Eye (tissue), 1 donor: ENCODE results near the gene MYH10.

Experiments
- DNase-seq: peaks from one replicate; pipeline ENCODE4 v3.0.0-alpha.2; 2015

MYH10 gene

GRCh38 chr17:8647956-8648355 lies 17.4 kb upstream of the MYH10 start:
- DNase-seq: no peak

- no peak for DNase-seq
Observed at GRCh38 chr17:8647202-8647601, 16.7 kb upstream of the MYH10 start.

DNA sequence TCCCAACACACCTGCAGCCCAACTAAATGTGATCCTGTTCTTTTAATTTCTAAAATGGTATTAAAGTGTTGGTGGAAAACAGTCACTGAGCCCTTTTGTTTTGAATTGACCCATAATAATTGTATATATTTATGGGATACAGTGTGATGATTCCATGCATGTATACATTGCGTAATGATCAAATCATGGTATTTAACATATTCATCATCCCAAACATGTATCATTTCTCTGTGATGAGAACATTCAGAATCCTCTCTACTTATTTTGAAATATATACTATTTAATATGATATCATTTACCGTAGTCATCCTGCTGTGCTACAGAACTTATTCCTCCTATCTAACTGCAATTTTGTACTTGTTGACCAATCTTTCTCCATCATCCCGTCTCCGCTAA lies 14.0 kb upstream of the MYH10 start:
- no peak for DNase-seq

DNA sequence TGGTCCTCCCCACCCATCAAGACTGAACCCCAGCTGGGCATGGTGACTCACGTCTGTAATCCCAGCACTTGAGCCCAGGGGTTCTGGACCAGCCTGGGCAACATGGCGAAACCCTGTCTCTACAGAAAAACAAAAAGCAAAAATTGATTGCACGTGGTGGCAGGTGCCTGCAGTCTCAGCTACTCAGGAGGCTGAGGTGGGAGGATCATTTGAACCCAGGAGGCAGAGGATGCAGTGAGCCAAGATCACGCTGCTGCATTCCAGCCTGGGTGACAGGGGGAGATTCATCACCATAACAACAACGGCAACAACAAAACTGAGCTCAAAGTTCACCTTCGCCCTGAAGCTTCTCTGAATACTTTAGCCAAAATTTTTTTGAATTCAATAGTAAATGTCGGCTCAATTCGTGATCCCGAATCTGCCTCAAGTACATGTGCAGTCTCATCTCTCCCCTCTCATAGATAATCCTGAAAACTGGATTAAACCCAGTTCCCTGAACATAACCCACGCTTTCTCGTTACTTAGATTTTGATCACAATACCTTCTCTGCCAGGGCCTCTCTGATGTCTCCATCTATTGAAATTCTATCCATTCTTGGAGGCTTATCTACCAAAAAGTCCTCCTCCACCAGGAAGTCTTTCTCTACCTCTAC lies 13.5 kb upstream of the MYH10 start:
- DNase-seq: no peak

GRCh38 chr17:8639709-8640108 lies 9.2 kb upstream of the MYH10 start:
- no peak for DNase-seq

DNA sequence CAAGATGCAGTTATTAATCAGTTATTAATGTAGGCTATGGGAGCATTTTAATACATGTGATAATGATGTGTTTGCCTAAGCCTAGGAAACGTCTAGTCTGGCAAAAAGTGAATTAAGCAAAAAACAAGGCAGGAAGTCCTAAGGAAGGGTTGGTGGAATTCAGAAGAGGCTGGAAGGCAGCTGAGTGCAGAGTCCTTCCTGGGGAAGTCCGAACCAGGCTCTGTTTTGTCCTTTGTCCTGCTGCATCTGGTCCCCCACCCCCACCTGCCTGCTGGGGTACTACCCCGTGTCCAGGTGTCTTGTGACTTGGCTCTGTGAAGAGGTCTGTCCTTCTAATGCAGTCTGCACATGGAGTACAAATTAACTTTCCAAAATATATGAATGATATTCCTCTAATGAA lies 1.5 kb upstream of the MYH10 start:
- peak; percentile 19 for DNase-seq

DNA sequence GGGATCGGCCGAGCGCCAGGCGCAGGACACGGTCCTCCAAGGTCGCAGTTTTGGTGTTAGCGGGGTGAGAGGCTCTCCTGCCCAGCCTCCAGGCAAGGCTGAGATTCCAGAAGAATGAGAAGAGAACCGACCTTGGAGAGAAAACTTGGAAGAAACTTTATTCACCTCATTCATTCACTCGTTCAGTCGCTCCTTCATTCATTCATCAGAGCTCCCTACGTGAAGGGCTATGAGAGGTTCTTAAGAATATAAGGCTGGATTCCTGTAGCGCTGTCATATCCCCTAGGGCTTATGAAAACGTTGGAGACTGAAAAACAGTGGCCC lies 991 bp upstream of the MYH10 start:
- DNase-seq: no peak

DNA sequence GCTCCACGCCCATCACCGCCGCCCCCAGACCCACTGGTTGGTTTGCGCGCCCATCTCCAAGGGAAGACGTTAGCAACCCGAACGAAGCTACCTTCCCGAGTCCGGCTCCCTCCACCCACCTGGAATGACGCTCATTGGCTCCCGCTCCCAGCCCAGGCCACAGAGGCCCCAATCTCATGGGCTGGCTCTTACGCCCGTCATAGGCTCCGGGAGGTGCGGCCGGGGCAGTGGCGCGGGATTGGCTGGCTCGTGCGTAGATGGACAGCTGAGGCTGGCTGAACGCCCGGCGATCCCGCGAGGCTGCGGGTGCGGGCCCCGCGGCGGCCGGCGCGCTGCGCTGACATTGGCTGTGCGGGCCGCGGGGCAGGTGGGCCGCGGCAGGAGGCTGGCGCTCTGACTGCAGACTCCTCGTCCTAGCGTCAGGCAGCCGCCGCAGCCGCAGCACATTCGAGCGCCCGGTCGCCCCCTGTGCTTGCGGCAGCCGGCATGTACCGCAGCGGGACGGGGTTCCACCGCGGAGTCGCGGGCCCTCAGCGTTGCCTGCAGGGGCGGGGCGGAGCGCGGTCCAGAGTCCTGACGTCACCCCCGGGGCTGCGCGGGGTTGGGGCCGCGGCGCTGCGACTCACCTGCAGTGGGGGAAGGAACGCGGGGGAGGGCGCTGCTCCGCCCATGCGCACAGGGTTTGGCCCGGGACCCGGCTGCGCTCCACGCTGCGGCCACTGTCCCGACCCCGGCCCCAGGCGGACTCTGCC lies 453 bp upstream of the MYH10 start:
- DNase-seq: peak; percentile 100

- DNase-seq: peak; percentile 82
Observed at GRCh38 chr17:8629371-8630226, 926 bp downstream of the MYH10 start.

DNA sequence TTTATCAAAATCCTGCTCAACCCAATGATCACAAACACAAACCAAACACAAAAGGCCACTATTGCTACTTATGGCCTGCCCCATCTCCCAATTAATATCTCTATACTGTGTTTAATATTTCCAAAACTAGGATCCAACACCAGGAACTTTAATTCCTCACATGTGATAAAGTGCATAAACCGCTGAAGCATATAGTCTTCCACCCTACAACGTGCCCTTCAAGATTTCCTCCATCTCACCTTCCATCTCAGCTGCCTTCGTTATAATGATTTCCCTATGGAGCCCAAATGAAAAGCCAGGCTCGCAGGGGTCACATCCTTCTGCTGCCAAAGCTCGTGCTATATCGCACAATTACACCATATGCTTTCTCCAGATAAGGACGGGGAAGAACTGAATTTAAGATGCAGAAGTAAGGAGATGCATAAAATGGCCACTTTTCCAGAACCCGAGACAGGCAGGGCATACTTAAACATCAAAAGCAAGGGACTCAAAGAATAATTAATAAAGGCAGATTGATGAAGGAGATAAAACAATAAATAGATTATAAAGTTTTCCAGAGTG lies 1.8 kb downstream of the MYH10 start:
- DNase-seq: peak; percentile 70

DNA sequence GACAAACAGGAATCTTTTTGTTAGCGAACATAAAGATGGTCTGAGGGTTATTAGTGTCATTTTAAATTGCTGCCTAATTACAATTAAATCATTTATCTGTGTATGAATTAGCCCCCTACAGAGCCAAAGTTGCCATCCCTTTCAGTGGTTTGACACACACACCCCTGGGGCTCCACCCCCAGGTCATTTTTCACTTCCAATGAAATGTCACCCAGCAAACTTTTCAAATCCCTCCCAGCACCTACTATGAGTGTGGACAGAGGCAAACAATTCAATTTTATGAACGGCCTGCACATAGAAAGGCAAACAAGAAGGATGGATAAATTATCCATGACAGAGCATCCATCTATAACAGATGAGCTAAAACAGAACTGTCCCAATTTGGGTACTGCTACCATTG lies 2.4 kb downstream of the MYH10 start:
- DNase-seq: no peak

DNA sequence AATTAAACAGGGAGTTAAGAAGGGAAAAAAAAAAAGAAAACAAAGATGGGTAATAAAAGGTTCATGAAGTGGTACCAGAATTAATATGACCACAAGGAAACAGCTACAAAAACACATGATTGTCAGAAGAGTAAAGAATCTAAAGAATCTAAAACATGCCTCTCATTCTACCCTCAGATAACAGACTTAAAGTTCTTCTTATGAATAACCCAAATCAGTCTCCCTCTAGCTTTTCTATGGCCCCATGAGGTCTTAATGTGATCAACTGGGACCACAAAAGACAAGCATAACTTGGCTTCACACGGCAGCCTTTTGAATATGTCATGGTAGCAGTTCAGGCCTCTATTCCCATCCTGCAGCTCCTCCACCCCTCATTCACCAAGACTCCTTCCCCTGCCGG lies 6.9 kb downstream of the MYH10 start:
- no peak for DNase-seq

GRCh38 chr17:8622191-8622590 lies 8.3 kb downstream of the MYH10 start:
- DNase-seq: no peak

DNA sequence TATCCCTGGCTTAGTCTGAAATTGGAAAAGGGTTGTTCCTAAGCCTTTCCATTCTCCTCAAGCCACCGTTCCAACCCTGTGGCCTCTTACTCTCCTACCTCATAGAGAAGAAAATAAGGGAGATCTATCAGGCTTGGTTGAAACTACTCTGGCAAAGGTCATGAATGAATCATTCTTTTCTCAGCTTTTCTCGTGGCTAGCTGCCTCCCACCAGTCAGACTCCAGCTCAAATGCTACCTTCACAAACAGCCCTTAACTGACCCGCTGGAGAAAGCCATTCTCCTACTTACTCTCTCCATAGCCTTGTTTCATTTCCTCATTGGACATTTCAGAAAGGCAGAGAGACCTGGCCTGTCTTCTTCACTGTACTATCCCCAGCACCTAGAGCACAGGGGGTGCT lies 8.9 kb downstream of the MYH10 start:
- DNase-seq: no peak

DNA sequence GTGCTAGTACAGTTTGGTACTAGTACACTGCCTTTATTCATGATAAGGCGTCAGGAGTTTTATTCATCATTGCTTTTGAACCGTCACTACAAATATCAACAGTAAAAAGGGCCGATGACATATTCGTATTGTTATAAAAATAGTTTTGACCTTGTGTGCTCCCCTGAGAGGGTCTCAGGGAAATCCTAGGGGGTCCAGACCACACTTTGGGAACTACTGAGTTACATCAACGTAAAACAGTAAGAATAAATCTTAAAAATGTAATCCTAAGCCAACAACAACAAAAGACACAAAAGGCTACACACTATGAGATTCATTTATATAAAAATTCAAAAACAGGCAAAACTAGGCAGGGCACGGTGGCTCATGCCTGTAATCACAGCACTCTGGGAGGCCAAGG lies 11.2 kb downstream of the MYH10 start:
- no peak for DNase-seq

DNA sequence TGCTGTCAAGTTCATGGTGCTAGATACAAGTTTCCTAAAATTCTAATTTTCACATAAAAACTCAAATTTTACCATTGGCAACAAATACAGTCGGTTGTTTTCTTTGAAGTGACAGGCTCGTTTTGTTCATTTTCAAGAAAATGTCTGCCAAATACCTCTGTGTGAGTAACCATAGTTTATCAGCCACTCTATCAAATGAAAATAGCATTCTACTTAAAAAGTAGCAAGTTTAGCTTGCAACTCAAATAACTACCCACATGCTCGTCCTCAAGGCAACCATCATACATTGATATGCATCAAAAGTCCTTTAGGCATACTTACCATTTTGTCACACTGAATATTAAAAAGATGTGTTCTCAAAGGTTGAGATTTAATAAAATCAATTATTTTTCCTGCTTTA lies 11.7 kb downstream of the MYH10 start:
- DNase-seq: no peak

- no peak for DNase-seq
Observed at GRCh38 chr17:8614988-8615387, 15.5 kb downstream of the MYH10 start.

DNA sequence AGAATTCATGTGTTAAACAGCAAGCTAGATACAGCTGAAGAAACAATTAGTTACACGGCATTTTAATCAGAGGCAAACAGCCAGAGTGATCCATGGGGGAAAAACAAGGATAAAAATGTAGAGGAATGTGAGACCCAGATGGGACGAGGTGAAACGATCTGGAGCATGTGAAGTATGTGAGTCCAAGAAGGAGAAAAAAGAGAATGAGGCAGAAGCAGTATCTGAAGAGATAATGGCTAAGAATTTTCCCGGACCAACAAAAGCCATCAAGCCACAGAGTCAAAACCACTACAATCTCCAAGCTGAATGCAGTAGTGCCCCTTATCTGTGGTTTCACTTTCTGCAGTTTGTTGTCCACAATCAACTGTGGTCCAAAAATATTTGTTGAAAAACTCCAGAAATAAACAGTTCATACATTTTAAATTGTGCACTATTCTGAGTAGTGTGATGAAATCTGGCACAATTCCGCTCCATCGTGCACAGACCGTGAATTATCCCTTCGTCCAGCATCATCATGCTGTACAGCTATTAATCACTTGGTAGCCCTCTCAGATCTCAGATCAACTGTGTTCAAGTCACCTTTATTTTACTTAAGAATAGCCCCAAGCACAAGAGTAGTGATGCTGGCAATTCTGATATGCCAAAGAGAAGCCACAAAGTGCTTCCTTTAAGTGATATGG lies 18.8 kb downstream of the MYH10 start:
- DNase-seq: no peak

- no peak for DNase-seq
Observed at GRCh38 chr17:8611137-8611536, 19.4 kb downstream of the MYH10 start.

DNA sequence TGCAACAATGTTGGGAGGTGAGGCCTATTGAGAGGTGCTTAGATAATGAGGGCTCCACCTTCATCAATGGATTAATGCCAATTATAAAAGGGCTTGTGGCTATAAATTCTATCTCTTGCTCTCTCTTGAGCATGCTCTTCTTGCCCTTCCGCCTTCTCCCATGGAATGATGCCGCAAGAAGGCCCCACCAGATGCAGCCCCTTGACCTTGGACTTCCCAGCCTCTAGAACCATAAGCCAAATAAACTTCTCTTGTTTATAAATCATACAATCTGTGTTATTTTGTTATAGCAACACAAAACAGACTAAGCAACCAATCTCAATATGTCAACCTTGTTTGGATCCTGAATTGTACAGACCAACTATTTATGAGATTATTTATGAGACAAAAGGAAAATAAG lies 20.0 kb downstream of the MYH10 start:
- no peak for DNase-seq

DNA sequence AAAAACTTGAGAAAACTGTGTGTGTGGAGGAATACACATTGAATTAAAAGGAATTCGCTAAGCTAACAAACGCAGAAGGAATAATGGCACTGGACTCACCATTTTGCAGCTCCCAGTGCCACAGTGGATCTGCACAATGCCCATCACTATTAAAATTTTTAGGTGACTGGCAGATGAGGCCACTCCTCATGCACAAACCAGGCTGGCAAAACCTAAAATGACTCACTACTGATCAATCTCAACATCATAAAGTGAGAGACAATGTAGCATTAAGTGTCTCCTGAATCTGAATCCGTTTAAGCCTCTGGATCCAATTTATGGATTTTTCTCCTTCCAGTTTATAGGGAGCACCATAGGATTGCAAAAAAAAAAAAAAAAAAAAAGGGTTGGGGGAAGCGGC lies 20.6 kb downstream of the MYH10 start:
- no peak for DNase-seq

DNA sequence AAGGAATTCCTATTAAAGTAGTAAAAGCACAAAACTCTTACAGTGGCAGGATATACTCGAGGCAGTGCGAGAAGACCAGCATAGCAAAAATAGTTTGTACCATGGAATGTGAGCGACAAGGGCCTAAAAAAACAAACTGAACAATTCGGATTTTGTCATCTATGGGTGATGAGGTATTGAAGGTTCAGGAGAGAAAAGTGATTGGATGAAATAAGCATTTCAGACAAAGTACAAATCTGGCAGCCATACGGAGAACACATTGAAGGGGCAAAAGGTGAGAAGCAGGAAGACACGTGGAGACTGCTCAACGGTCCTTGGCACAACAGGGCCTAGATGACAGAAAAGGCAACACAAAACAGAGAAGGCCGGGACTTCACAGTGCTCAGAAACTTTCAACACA lies 22.5 kb downstream of the MYH10 start:
- DNase-seq: no peak

DNA sequence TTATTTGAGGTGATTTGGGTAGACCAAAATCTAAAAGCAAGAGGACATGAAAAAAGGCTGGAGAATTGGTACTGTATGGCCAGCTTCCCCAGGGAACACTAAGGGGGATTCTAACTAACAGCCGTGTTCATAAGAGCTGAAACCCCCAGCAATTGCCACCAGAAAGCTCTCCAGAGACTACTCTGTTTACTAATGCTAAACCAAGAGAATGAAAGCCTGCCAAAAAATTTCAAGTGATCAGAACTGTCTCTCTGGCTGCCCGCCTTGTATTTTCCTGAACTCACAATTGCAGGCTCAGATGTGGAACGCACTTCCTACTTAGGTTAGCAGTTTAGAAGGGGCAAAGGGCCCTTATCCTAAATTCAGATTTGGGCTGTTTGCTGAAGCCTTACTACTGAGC lies 24.1 kb downstream of the MYH10 start:
- peak; percentile 55 for DNase-seq
